Measurements from ENCODE around the gene PI4K2B. TPM values are rescaled to one million over a fixed set of nuclear protein-coding genes. Genes with fewer than 3 reads are reported as not detected.
"Not testable (repeated sequence)": the region's sequence is repeated elsewhere in the genome, so short reads cannot be mapped to it uniquely, and the experiment has no call there.

Gene PI4K2B
- total and polyA plus RNA-seq, 8 donors: 22.0 to 31.9 (median 25.9) TPM

GRCh38 chr4:25207997-25208396 lies 25.8 kb upstream of the PI4K2B start:
- intact Hi-C loops (cut with DNase I): no loop called here
- DNase-seq: no peak
- no peak for TF ChIP-seq CTCF (IDR thresholded peaks at IDR 0.05)

GRCh38 chr4:25209702-25210101 lies 24.1 kb upstream of the PI4K2B start:
- no peaks in the 10 kb centered on the region for H3K36me3 ChIP-seq
- intact Hi-C loops (cut with DNase I): no loop called here
- H3K27ac ChIP-seq: no peak overlapping the region
- H3K4me1 ChIP-seq: no peaks in the 10 kb centered on the region
- H3K9me3 ChIP-seq: peaks cover 0 to 22% of the 10 kb centered on the region in 2 donors
- ATAC-seq (no peak), DNase-seq (no peak)
- H3K4me3 ChIP-seq: no peak overlapping the region
- no peaks in the 10 kb centered on the region for H3K27me3 ChIP-seq
- TF ChIP-seq CTCF (IDR thresholded peaks at IDR 0.05): no peak

More at GRCh38 chr4:25207997-25208396, 25.8 kb upstream of the PI4K2B start:
- Histone ChIP-seq H3K27ac (no peak overlapping the region), H3K27me3 (no peaks in the 10 kb centered on the region), H3K36me3 (no peaks in the 10 kb centered on the region), H3K4me3 (no peak overlapping the region), H3K4me1 (no peaks in the 10 kb centered on the region), H3K9me3 (peaks cover 0 to 14% of the 10 kb centered on the region in 2 donors)
- ATAC-seq: no peak

- H3K4me1 ChIP-seq: no peaks in the 10 kb centered on the region
- no peak for TF ChIP-seq CTCF (IDR thresholded peaks at IDR 0.05)
- intact Hi-C loops (cut with DNase I): no loop called here
- ATAC-seq: no peak
- no peak for DNase-seq
- H3K27me3 ChIP-seq: no peaks in the 10 kb centered on the region
- H3K27ac ChIP-seq: no peak overlapping the region
- H3K9me3 ChIP-seq: peaks cover 0 to 25% of the 10 kb centered on the region in 2 donors
- no peak overlapping the region for H3K4me3 ChIP-seq
- no peaks in the 10 kb centered on the region for H3K36me3 ChIP-seq
These were observed 22.1 kb upstream of the PI4K2B start for GRCh38 chr4:25211721-25212120.

- no peaks in the 10 kb centered on the region for H3K36me3 ChIP-seq
- H3K27me3 ChIP-seq: no peaks in the 10 kb centered on the region
- no peak overlapping the region for H3K27ac ChIP-seq
- DNase-seq (no peak), ATAC-seq (no peak)
- no peak overlapping the region for H3K4me3 ChIP-seq
- no peak for TF ChIP-seq CTCF (IDR thresholded peaks at IDR 0.05)
- H3K9me3 ChIP-seq: peaks cover 0 to 27% of the 10 kb centered on the region in 2 donors
- no peaks in the 10 kb centered on the region for H3K4me1 ChIP-seq
- intact Hi-C loops (cut with DNase I): no loop called here
These were observed 21.0 kb upstream of the PI4K2B start for GRCh38 chr4:25212822-25213221.

GRCh38 chr4:25213347-25213979 lies 20.4 kb upstream of the PI4K2B start:
- no peaks in the 10 kb centered on the region for H3K27me3 ChIP-seq
- no peak overlapping the region for H3K27ac ChIP-seq
- no peak for TF ChIP-seq CTCF (IDR thresholded peaks at IDR 0.05)
- H3K4me1 ChIP-seq: no peaks in the 10 kb centered on the region
- H3K36me3 ChIP-seq: no peaks in the 10 kb centered on the region
- H3K9me3 ChIP-seq: peaks cover 0 to 29% of the 10 kb centered on the region in 2 donors
- ATAC-seq (no peak), DNase-seq (no peak)
- intact Hi-C loops (cut with DNase I): no loop called here
- H3K4me3 ChIP-seq: no peak overlapping the region

- ATAC-seq; H3K4me3 ChIP-seq; H3K27me3 ChIP-seq; DNase-seq; H3K4me1 ChIP-seq; H3K36me3 ChIP-seq; H3K27ac ChIP-seq; intact Hi-C loops (cut with DNase I): not testable (repeated sequence)
- peaks cover 0 to 29% of the 10 kb centered on the region in 2 donors for H3K9me3 ChIP-seq
These were observed 19.1 kb upstream of the PI4K2B start for GRCh38 chr4:25214750-25215149.

All from left lung (tissue), 10 donors.